Activated CD4-positive, alpha-beta T cell treated with anti-CD3 and anti-CD28 coated beads for 4 hours (primary cell): ENCODE results near the gene ZFAND5.

ENCODE experiments used
- DNase-seq, 2 donors: peaks; one replicate each; pipeline ENCODE4 v3.0.0-alpha.2; 2020

ZFAND5 gene, protein sequence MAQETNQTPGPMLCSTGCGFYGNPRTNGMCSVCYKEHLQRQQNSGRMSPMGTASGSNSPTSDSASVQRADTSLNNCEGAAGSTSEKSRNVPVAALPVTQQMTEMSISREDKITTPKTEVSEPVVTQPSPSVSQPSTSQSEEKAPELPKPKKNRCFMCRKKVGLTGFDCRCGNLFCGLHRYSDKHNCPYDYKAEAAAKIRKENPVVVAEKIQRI

DNA sequence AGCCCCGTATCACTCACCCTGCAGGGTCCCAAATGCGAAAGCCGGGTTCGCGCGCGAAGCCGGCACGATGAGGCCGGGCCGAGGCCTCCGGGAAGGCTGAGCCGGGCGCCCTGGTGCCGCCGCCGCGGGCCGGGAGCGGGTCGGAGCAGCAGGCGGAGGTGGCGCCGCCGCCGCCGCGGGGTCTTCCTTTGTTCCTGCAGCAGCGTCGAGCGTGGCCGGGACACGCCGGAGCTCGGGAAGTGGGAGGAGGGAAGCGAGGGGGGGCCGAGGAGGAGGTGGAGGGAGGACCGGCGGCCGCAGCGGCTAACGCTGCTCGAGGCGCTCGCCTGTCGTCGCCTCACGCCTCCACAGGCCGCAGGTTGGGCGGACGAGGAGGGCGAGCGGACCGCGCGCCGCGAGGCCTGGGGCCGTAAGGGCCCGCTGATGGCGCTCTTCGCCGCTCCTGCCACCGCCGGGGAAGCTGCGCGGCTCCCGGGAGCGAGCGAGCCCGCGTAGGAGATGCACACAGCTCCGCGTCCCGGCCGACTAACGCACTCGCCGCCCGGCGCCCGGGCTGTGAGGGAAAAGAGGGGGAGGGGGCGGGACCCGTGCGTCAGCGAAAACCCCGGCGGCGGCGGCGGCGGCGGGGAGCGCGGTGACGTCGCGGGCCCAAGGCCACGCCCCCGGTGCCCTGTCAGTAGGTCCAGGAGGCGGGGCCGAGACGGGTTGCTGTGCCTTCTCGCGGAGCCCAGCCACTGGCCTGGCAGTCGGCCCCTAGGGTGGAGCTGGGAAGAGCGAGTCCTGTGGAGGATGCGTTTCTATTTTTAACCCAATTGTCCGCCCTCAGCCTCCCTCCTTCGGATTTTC lies at the start of gene ZFAND5:
Gene ZFAND5, minus strand, starts transcription at position 530 of the 846 bp plus-strand sequence. CDS start 4,430 bp downstream, outside the sequence.
- peak; percentile 93 to 96 for DNase-seq

- no peak for DNase-seq
Observed at GRCh38 chr9:72412483-72413040, 47.6 kb upstream of the ZFAND5 start.

GRCh38 chr9:72410214-72410613 lies 45.2 kb upstream of the ZFAND5 start:
- DNase-seq, result no peak

DNA sequence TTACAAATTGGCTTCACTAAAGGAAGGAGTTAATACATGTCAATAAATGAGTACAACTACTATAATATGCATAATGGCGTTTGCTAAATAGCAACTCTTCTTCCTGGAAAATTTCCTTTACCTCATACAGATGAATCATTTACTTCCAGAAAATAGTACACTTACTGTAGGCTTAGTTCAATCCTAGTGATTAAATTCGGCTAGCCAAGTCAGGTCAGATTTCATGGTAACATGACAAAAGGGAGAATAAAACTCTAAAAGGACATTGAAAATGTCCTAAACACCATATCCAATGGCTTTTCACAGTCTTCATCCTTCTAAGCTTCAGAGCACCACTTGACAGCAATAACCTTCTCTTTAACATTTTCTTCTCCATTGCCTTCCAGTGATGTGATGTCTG lies 42.1 kb upstream of the ZFAND5 start:
- DNase-seq, result no peak

- DNase-seq, result no peak
Observed at GRCh38 chr9:72402744-72403143, 37.7 kb upstream of the ZFAND5 start.

DNA sequence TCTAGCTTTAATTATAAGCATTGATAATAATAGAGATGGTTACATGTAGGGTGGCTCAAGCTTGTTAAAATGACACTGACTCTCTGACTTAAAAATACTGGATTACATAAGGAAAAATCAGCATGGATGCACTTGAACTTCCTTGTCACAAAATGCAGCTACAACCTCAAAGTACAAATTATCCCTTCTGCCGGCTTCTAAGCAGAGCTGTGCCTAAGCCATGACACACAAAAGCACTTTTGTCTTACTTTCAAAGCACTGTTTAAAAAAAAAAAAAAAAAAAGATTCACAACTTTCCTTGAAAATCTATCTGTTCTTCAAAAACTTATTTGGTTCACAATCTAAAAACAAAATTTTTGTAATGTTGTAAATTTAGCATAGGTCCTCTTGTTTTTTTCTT lies 36.4 kb upstream of the ZFAND5 start:
- no peak for DNase-seq

DNA sequence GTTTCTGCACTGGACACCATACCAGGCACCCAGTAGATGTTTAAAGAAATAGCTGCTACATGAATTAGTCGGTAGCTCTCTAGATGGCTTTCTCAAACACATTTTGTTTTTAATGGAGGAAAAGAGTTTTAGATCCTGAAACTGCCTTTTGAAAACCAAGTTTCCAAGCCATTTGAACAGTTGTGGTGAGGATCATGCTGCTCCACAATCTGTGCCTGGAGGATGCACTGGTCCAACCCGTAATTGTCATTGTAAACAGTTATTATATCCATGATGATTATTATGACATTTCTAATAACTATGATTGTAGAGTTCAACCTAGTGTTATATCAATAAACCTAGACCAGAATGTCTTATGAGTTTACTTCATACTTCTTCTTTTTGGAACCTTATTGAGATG lies 35.9 kb upstream of the ZFAND5 start:
- DNase-seq, result no peak

GRCh38 chr9:72399391-72399790 lies 34.4 kb upstream of the ZFAND5 start:
- no peak for DNase-seq

- no peak for DNase-seq
Observed at GRCh38 chr9:72396247-72397091, 31.5 kb upstream of the ZFAND5 start.

DNA sequence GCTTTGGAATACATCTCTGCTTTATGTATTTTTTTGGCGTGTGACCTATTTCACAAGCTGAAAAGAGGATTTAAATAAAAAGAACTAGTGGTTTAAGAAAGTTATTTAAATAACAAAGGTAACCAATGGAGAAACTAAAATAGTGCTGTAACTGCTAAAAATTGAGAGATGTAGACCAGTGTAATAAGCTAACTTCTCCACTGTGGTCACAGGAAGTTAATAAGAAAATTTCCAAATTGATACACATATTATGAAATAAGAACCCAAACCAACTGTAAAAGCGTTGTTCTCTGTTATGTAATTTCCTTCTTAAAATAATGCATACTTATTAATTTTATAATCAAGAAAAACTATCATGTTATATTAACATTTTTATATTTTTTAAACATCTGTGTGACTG lies 29.1 kb upstream of the ZFAND5 start:
- no peak for DNase-seq

DNA sequence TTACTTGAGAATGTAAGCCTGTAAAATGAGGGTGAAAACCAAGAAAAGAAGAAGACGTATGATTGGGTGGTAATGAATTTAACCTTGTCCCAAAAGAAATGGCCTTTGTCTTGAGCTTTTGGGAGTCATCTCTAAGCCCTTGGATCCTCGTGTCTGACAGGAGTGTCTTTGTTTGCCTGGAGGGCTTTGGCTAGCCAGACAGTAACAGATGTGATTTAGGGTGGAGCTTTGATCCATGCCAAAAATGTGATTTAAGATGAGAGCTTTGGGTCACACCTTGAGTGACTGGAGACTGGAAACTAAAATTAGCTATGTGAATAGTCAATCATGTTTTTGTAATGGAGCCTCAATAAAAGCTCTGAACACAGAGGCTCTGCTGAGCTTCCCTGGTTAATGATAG lies 25.9 kb upstream of the ZFAND5 start:
- DNase-seq, result no peak

DNA sequence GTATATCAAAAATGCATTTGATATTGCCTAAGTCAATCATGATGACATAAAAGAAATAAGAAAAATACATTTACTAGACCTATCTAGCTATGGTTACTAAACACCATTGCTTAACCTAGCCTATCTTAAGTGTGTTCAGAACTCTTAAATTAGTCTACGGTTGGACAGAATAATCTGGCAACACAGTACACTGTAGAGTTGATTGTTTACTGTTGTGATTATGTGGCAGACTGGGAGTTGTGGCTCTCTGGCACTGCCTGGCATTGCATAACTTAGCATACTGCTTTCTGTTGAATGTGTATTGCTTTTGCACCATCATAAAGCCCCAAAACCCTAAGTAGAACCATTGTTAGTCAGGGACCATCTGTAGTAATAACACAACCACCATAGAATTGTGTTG lies 21.2 kb upstream of the ZFAND5 start:
- no peak for DNase-seq

DNA sequence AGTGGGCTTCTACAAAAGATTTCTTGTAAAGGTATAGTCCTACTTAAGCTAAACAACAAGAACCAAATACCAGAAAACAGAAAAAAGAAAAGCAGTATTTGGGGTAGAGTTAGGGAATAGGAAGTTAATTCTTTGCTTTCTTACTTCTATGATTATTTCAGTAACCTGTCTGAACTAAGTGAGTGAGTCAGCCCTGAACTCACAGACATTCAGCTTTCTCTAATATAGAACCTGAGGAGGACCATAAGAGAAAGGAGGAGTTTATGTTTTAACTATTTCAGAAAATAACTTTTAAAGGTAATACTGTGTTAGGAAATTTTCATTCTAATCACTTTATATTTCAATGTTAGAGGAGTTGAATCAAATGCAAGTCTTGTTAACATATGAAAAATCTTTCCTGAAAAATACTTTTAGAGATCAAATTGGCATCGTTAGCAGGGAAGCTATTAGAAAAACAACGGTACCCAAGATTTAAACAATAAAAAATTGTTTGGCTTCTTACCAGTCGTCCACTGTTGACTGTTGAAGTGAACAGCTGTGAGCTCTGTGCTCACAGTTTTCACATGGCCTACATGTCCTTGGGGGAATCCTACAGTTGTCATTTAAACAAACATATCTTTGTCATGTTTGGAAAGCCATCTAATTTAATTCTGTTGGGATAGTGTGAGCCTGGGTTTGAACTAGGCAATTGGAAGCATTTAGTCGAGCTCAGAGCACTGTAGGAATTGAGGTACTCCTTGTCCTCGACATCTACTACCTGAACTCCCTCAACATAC lies 19.9 kb upstream of the ZFAND5 start:
- no peak for DNase-seq

- DNase-seq, result no peak
Observed at GRCh38 chr9:72383978-72384709, 19.1 kb upstream of the ZFAND5 start.

DNA sequence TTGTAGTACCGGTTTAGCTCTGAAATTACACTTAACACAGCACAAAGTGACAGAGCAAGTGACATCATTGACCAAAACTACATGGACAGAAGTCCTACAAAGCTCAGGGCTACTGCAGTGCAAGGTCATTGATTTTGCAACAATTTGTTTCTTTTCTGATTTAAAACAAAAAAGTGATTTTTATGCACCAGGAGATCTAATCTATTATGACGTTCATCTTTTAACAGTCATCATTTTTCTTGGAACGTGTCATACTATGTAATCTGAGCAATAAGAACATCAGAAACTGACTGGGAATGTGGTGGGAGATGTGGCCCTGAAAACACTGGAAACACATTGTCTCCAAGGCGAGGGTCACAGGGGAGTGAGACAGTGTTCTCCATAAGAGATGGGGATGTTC lies 17.4 kb upstream of the ZFAND5 start:
- DNase-seq, result no peak

DNA sequence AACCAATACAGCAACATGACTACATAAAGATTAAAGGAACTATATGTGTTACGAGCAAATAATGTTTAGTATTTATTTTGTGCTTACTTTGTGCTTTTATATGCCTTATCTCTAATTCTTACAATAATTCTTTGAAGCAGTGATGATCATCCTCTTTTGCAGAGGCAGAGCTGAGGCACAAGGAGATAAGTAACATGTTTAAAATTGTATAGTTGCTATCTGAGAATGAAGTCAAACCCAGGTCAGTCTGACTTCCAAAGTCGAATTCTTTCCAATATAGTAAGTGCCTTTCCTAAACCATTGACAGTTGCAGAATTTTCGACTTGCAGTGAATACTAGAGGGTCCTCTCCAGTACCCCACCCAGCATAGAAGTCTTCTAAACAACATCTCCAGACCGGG lies 12.0 kb upstream of the ZFAND5 start:
- no peak for DNase-seq

GRCh38 chr9:72371151-72371550 lies 6.1 kb upstream of the ZFAND5 start:
- DNase-seq, result no peak

DNA sequence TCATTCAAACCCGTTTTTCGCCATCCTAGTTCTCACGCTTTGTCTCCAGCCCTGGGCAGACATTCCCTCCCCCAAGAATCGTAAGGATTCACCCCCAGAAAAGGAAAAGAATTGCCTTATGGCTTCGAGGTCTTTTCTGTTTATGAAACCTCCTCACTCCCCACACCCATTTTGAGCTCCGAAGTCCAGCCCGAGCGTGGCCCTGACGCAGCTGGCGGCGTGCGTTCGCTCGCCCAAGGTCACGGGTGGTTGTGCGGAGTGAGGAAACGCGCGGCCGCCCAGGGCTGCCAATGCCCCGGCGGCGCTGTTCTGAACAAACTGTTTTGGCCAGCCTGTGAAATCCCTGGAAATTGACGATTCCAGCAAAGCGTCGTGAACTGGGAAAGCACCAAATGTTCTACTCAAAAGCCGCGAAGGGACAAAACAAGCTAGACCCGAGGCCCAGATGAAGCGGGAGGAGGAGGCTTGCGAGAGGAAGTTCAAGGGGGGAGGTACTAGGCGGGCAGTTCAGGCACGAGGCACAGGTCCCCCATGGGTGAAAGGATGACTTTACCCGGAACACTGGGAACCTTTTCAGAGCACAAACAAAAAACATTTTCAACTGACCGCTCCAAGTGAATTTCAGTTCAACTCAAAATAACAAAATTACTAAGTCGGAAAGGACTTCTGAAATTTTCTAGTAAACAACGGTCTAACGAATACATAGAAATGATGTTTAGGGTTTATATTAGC lies 683 bp upstream of the ZFAND5 start:
- peak; percentile 55 to 63 for DNase-seq

DNA sequence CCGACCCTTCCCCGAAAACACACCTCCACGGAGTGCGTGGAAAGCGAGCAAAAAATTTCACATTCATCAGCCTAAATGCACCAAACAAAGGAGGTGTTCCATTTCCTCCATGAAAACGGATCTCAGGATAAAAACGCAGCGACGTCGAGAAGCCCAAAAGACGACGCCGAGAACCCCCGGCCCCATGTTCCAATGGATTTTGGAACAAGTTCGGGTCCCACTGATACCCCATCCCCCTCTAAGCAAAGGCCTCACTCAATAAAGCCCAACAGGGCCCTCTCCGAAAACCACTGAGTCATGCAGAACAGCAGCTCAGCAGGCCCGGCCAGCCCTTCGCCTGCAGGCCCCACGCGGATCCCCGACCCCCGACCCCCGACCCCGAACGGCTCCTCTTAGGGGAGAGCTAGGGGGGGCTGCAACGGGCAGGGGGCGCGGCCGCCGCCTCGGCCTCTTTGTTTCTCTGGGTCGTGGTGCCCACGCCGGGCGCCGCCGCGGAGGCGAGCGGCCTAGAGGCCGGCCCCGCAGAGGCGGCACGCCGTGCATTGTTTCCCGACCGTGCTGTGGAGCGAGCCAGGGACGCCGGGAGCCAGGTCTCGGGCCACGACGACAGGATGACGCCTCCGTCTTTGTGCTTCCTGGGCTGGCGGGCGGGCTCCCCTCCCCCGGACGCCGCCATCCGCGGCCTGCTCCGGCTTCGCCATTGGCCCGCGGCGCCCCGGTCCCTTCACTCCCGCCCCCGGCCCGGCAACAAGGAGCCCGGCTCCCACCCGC lies 915 bp downstream of the ZFAND5 start:
- DNase-seq, result peak; percentile 66 to 76

- no peak for DNase-seq
Observed at GRCh38 chr9:72363236-72363635, 1.8 kb downstream of the ZFAND5 start.
